ENCODE results near the gene NT5C2. TPM values are rescaled to one million over a fixed set of nuclear protein-coding genes. Genes with fewer than 3 reads are reported as not detected.

Gene NT5C2
- total and polyA plus RNA-seq, 2 of the 8 experiments (the other 6 are each of a cell fraction or from before 2014, with no cell fraction given), result 35.2 to 106 TPM

GRCh38 chr10:103144041-103144440, 49.0 kb downstream of the NT5C2 start:
- CTCF ChIA-PET (ENCODE audit: partially characterized antibody), result interaction anchor here (1.9 kb wide), 1 partner anchor 95 kb away, joined by 5 read pairs; no protein-coding TSS in a partner anchor
- DNase-seq (ENCODE audit: low read depth in 1 of 2, low spot score in 2 of 2), result no peak
- no peak overlapping the region for H3K27ac ChIP-seq (ENCODE audit: low read depth, low read length)
- H3K27me3 ChIP-seq (replicated peaks in 1 of 4; ENCODE audit: control insufficient read depth in 3 of 4, extremely low read depth in 1 of 4, insufficient read depth in 3 of 4, low read length in 3 of 4), result no peaks in the 10 kb centered on the region
- no peak overlapping the region for H3K56ac ChIP-seq (replicated peaks; ENCODE audit: insufficient read length, low read depth, low read length)
- no peak overlapping the region for H3K14ac ChIP-seq (ENCODE audit: insufficient read length)
- no peaks in the 10 kb centered on the region for H3K23me2 ChIP-seq (ENCODE audit: low read depth, low read length)
- 83% methylated on average over 2 of the region's 2 CpGs; no CpG with 5 or more reads in 1 of the 2 experiments for WGBS, 2 experiments (ENCODE audit: extremely low coverage in 1 of 2, insufficient coverage in 1 of 2, insufficient read length in 1 of 2, insufficient replicate concordance in 2 of 2, low coverage in 1 of 2, low lambda C conversion rate in 2 of 2, missing lambda C conversion rate in 1 of 2)
- no peaks in the 10 kb centered on the region for H3K9me3 ChIP-seq (ENCODE audit: insufficient read depth in 2 of 2, low read depth in 1 of 2, low read length in 1 of 2)
- POLR2A ChIA-PET (ENCODE audit: partially characterized antibody), result interaction anchor here (0.6 kb wide), 1 partner anchor 11 kb away, joined by 3 read pairs; no protein-coding TSS in a partner anchor
- H3K36me3 ChIP-seq (ENCODE audit: control insufficient read depth in 2 of 4, insufficient read depth in 4 of 4, low read length in 3 of 4), result peaks cover 0 to 4% (median 0%) of the 10 kb centered on the region in 4 experiments; a peak in 2 of 8 replicates
- H3K18ac ChIP-seq (ENCODE audit: extremely low read depth, low read length), result no peak overlapping the region
- no peak overlapping the region for H4K91ac ChIP-seq (replicated peaks; ENCODE audit: insufficient read length, low read length)
- no peak overlapping the region for H3K4me2 ChIP-seq (ENCODE audit: insufficient read depth in 1 of 2, low read depth in 2 of 2, low read length in 2 of 2)
- no peak overlapping the region for H3K4ac ChIP-seq (replicated peaks; ENCODE audit: insufficient read length, low read depth, low read length)
- H2BK120ac ChIP-seq (replicated peaks; ENCODE audit: low read depth, low read length), result no peak overlapping the region
- H3K79me2 ChIP-seq (ENCODE audit: control insufficient read depth in 1 of 2, insufficient read depth in 2 of 2, low read length in 2 of 2), result 0 out of 4 replicates have a peak, but pooled peaks cover 0 to 6% of the 10 kb centered on the region in 2 experiments
- H3K9ac ChIP-seq (replicated peaks in 1 of 4; ENCODE audit: extremely low read depth in 1 of 4, low read depth in 3 of 4, low read length in 3 of 4), result no peak overlapping the region
- no peak overlapping the region for H3K4me3 ChIP-seq (ENCODE audit: extremely low read depth in 1 of 4, insufficient read depth in 2 of 4, low read depth in 3 of 4, low read length in 4 of 4)
- H3K4me1 ChIP-seq (replicated peaks in 1 of 4; ENCODE audit: control insufficient read depth in 3 of 4, insufficient read depth in 4 of 4, low read length in 3 of 4), result no peaks in the 10 kb centered on the region
- H4K8ac ChIP-seq (ENCODE audit: extremely low read depth, insufficient read depth, low read length), result no peak overlapping the region
- H2AK5ac ChIP-seq (ENCODE audit: low read depth, low read length), result no peak overlapping the region
- H2BK5ac ChIP-seq (ENCODE audit: low read depth, low read length), result no peak overlapping the region
- no peak overlapping the region for H2BK12ac ChIP-seq (ENCODE audit: low read depth, low read length)
- no peak overlapping the region for H4K5ac ChIP-seq (ENCODE audit: insufficient read length, low read depth, low read length)
- H4K20me1 ChIP-seq (replicated peaks in 1 of 2; ENCODE audit: control insufficient read depth in 1 of 2, insufficient read depth in 2 of 2, low read length in 2 of 2), result no peaks in the 10 kb centered on the region
- no peak for FAIRE-seq
- no peak overlapping the region for H2BK20ac ChIP-seq (ENCODE audit: low read length)
- no peak overlapping the region for H3K23ac ChIP-seq (ENCODE audit: insufficient read length)
- H2BK15ac ChIP-seq (ENCODE audit: low read length), result no peak overlapping the region
- H2AFZ ChIP-seq (ENCODE audit: low read length), result no peak overlapping the region
- no peaks in the 10 kb centered on the region for H3K79me1 ChIP-seq (ENCODE audit: low read depth, low read length)
- TF ChIP-seq TCF12 (IDR thresholded peaks at IDR 0.05; ENCODE audit: low read depth, low read length), result no peak
- TF ChIP-seq KDM5A (IDR thresholded peaks at IDR 0.05; ENCODE audit: low read length), result no peak
- TF ChIP-seq MAX (IDR thresholded peaks at IDR 0.05), result no peak
- TF ChIP-seq CHD2 (IDR thresholded peaks at IDR 0.05; ENCODE audit: low read length), result no peak
- TF ChIP-seq MAFK (IDR thresholded peaks at IDR 0.05; ENCODE audit: low read depth, low read length), result no peak
- TF ChIP-seq SP2 (IDR thresholded peaks at IDR 0.05; ENCODE audit: low read length), result no peak
- TF ChIP-seq ATF3 (IDR thresholded peaks at IDR 0.05; ENCODE audit: insufficient read depth, low read depth, low read length), result no peak
- TF ChIP-seq TBP (IDR thresholded peaks at IDR 0.05; ENCODE audit: low read depth, low read length), result no peak
- TF ChIP-seq TAF7 (optimal IDR thresholded peaks at IDR 0.05; ENCODE audit: borderline replicate concordance, low read depth, low read length), result no peak
- TF ChIP-seq E2F6 (IDR thresholded peaks at IDR 0.05), result no peak
- no peak for TF ChIP-seq EGR1 (IDR thresholded peaks at IDR 0.05; ENCODE audit: borderline replicate concordance, low read depth, low read length)
- no peak for TF ChIP-seq BCL11A (IDR thresholded peaks at IDR 0.05; ENCODE audit: low read depth in 2 of 2, low read length in 2 of 2)
- no peak for TF ChIP-seq POU5F1 (IDR thresholded peaks at IDR 0.05; ENCODE audit: low read depth, low read length)
- TF ChIP-seq FOSL1 (IDR thresholded peaks at IDR 0.05; ENCODE audit: insufficient read depth, low read depth, low read length), result no peak
